GM19239 (cell line): ENCODE measurements around the gene TMEM63B.
"Not testable (repeated sequence)": the region's sequence is repeated elsewhere in the genome, so short reads cannot be mapped to it uniquely, and the experiment has no call there.

Experiments used
- DNase-seq: peaks from one replicate; pipeline ENCODE4 v3.0.0; 2011; ENCODE audit warnings: low spot score; ENCODE audit not compliant: insufficient read length
- FAIRE-seq: peaks from 2 replicates; lab custom pipeline; 2011; peaks lifted over from hg19 to GRCh38; lab: Jason Lieb, UNC

TMEM63B gene

DNA sequence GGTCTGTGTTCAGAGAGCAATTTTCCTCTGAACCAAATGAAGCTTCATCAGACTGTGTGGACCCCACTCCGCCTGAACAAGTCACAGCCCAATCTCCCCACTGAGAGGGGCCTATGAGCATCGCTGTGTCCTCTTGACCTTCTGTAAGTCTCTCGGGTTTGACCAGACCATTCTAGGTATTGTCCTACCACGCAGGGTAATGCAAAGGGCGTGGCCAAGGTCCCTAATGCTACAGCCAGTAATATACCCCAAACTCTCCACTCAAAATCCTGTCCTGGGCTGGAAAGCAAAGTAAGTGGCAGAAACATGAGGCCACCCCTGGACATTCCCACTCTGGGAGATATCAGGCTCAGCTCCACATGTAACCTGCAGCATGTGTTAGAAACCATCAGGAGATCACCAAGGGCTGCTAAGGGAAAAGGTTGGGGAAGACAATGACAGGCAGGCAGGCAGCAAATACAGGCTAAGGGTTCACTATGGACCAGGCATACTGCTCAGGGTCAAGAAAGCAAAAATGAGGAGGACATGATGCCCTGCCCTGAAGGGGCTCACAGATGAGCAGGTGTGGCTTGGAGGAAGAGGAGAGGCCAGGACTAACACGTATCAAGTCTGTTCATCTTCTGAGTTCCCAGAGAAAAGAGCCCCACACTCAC, 33.5 kb upstream of the TMEM63B start:
- no peak for DNase-seq
- no peak for FAIRE-seq

GRCh38 chr6:44094403-44095242, 32.7 kb upstream of the TMEM63B start:
- FAIRE-seq (no peak), DNase-seq (no peak)

- not testable (repeated sequence) for DNase-seq, FAIRE-seq
These were observed 32.1 kb upstream of the TMEM63B start for GRCh38 chr6:44095243-44095623.

DNA sequence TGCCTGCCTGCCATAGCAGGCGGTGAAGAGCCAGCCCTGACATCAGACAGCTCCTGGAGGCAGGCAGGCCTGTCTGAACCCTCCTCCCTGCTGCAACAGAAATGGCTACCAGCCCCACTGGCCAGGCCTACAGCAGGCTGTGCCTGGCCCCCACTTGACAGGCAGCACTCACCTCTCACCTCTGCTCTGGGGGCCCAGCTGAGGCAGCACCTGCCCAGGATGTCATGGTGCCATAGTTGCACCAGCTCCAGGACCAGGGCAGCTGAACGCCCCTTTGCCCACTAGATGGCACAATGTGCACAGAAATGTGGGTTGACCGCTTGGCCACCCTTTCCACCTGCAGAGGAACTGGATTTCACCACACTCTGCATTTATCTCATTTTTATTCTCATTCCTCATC, 30.7 kb upstream of the TMEM63B start:
- peak; percentile 26 for FAIRE-seq

GRCh38 chr6:44097782-44098317, 29.5 kb upstream of the TMEM63B start:
- no peak for DNase-seq
- FAIRE-seq: no peak

More for the DNA sequence above, 30.7 kb upstream of the TMEM63B start:
- DNase-seq: peak; percentile 81

DNA sequence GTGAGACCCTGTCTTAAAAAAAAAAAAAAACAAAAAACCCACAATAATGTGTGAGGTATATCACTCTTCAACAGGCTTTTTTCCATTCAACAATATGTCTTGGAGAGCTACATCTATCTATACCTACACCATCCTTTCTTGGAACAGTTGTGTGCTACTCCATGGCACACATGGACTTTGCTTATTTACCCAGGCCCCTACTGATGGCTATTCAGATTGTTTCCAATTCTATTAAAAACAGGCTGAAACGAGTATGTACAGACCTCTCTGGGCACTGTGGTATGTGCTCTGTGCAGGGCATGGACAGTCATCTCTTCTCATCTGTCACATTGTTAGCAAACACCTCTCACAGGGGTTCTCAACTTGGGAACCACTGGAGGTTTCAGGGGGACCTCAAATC, 28.2 kb upstream of the TMEM63B start:
- no peak for DNase-seq

GRCh38 chr6:44100088-44100550, 27.2 kb upstream of the TMEM63B start:
- FAIRE-seq (no peak), DNase-seq (no peak)

More for the DNA sequence above, 28.2 kb upstream of the TMEM63B start:
- FAIRE-seq: no peak

- DNase-seq (no peak), FAIRE-seq (no peak)
These were observed 25.5 kb upstream of the TMEM63B start for GRCh38 chr6:44101832-44102231.

DNA sequence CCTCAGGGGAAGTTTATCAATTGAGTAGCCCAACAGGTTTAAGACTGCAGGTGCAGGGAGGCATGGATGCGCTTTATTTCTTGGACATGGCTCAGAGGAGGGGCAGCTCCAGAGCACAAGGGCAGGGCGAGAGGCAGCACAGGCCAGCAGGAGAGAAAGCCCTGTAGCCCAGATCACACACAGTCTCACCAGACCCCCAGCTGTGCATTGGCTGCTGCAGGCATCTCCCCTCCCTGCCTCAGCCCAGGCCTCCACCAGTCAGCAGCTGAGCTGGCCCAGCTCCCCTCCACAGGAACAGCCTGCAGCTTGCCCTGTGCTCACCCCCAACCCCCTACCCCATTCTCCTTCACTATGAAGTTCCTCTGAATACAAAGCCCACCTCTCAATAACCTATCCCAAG, 24.8 kb upstream of the TMEM63B start:
- FAIRE-seq (no peak), DNase-seq (no peak)

GRCh38 chr6:44104481-44105021, 22.8 kb upstream of the TMEM63B start:
- FAIRE-seq: no peak
- DNase-seq: no peak

GRCh38 chr6:44105146-44105545, 22.2 kb upstream of the TMEM63B start:
- FAIRE-seq: no peak

GRCh38 chr6:44105993-44106740, 21.2 kb upstream of the TMEM63B start:
- DNase-seq (no peak), FAIRE-seq (no peak)

More at GRCh38 chr6:44105146-44105545, 22.2 kb upstream of the TMEM63B start:
- no peak for DNase-seq

DNA sequence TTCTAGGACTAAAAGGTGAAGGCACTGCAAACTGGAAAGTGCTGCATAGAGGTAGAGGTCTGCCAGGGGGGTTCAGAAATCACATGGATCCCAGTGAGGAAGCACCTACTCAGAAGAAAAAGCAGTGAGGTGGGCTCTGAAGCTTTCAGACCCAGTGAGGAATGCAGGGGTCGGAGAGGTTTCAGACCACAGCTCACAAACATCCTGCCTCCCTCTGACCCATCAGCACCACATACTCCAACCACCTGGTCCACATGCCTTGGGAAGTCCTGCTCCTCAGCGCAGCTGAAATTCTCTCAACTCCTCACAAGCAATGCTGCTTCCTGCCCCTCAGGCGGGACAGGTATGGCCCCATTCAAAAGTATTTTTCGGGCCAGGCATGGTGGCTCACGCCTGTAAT, 20.3 kb upstream of the TMEM63B start:
- no peak for DNase-seq
- FAIRE-seq: no peak

DNA sequence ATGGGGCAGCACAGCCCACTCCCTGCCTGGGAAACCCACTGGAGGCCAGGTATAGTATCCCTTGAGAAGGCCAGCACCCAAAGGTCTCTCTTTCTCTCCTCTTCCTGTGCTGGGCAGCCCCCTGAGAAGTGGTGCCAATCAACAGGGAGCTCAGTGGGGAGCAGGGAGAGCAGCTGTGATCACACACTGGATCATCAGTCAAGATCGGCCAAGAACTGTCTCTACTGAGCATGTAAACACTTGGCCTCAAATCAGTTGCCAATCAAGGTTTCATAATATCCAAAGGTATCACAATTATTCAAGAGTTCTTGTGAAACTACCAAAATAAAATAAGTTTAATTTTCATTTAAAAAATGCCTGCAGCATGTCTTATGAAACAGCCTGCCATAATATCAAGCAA, 18.9 kb upstream of the TMEM63B start:
- DNase-seq: no peak
- no peak for FAIRE-seq

- FAIRE-seq (no peak), DNase-seq (no peak)
These were observed 18.1 kb upstream of the TMEM63B start for GRCh38 chr6:44109212-44109611.

DNA sequence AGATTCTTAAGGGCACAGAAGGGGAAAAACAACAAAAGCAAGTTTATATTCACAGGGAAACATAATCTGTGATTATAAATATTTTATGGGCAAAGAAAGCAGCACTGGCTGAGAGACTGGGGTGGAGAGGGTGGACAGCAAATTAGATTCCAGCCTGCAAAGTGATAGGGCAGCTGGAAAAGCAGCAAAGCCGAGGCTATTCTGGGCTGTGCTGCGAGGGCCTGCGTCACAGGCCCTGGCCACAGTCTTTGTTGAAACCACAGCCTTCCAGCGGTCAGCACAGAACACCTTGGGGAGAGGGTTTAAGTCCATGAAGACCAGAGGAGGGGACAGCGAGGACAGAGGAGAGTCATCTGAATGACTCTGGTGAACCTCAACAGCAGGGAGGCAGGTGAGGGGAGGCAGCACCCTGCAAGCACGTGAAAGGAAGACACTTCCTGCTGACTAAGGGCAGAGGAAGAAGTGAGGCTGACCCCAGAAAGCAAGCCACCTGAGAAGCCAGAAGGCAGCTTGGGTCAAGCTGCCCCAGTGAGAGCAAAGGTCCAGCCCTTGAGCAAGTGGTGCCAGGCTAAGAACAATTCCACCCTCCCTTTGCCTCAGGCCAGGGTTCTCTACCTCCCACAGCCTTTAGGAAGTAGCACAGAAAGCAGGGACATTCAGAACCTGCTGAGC, 17.2 kb upstream of the TMEM63B start:
- FAIRE-seq: no peak
- DNase-seq: no peak

GRCh38 chr6:44110966-44111365, 16.4 kb upstream of the TMEM63B start:
- FAIRE-seq (no peak), DNase-seq (no peak)

DNA sequence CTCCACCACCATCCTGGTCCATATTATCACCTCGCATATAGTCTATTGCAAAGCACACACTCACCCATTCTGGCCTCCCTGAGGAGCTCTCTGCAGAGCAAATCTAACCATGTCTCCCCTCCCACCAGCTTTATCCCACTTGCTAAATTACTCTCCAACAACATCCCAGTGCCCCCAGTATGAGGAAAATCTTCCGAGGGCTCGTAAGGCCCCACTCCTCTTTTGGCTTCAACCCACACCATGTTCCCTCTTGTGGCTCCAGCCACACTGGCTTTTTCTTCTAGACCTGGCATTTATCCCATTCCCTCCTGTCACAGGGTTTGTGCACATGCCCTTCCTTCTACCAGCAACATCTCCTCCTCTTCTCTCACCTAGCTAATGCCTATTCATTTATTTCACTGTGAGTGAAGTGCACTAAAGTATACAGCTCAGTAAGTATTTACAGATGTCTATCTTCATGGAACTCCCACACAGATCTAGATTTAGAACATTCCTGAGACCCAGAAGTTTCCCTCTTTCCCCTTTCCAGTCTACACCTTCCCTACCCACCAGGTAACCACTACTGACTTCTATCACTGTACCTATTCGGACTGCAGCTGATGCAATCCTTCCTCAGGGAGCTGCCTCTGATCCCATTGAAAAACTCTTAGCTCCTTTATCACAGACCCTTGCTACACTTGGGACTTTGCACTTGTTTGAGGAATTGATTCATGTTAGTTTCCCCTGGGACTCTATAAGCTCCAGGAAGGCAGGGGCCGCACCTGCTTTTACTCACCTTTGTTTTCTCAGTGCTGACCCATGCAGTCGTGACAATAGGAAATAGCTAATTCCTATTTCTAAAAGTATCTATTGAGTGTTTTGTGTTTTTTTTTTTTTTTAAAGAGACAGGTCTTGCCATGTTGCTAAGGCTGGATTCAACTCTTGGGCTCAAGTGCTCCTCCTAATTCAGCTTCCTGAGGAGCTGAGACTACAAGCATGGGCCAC, 15.6 kb upstream of the TMEM63B start:
- no peak for FAIRE-seq
- DNase-seq: no peak

DNA sequence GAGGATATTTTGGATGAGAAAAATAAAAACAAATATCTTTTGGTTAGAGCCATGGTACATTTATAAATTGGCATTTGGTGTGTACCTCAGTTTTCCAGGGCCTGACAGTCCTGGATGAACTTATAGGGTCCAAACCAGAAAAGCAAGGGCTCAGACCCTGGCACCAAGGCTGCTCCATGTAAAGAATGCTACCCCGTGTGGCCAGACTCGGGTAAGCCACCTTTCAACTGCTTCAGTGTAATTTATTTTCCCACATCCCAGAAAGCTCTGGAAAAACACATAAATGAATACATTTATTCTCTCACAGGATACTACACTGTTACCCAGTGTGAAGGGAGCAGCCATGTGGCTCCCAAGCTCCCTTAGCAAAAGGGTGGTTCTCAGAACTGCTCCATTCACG, 13.9 kb upstream of the TMEM63B start:
- FAIRE-seq: no peak

More for the DNA sequence above, 13.9 kb upstream of the TMEM63B start:
- no peak for DNase-seq
